Measurements from ENCODE around the gene BMP2K.
"Not testable (repeated sequence)": the region's sequence is repeated elsewhere in the genome, so short reads cannot be mapped to it uniquely, and the experiment has no call there.

BMP2K gene

GRCh38 chr4:78864405-78865024 lies 88.4 kb downstream of the BMP2K start:
- H3K4me1 ChIP-seq (ENCODE audit: control insufficient read depth, insufficient read depth, low read length), result no peaks in the 10 kb centered on the region

DNA sequence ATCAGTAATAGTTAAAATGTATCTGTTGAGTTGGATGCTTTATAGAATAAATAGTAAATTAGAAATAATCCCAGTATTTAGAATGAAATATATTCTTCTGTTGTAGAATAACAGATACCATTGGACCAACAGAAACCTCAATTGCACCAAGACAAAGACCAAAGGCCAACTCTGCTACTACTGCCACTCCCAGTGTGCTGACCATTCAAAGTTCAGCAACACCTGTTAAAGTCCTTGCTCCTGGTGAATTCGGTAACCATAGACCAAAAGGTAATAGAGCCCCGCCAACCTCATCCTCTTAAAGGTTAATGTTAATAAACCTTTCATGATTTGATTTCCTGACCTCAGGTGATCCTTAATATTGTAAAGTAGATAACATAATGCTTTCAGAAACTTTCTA lies 89.3 kb downstream of the BMP2K start:
- peaks cover 23% of the 10 kb centered on the region for H3K36me3 ChIP-seq (ENCODE audit: control insufficient read depth, insufficient read depth, low read length)
- no peaks in the 10 kb centered on the region for H3K27me3 ChIP-seq (ENCODE audit: control insufficient read depth, insufficient read depth, low read length)
- H3K27ac ChIP-seq (ENCODE audit: low read depth, low read length), result no peak overlapping the region
- H3K9me3 ChIP-seq (ENCODE audit: control insufficient read depth, insufficient read depth, low read length), result no peaks in the 10 kb centered on the region
- no peak overlapping the region for H3K4me3 ChIP-seq (ENCODE audit: low read depth, low read length)
- no peak overlapping the region for H3K9ac ChIP-seq (ENCODE audit: low read depth, low read length)
- no peaks in the 10 kb centered on the region for H3K4me1 ChIP-seq (ENCODE audit: control insufficient read depth, insufficient read depth, low read length)

More at GRCh38 chr4:78864405-78865024, 88.4 kb downstream of the BMP2K start:
- Histone ChIP-seq H3K27me3 (ENCODE audit: control insufficient read depth, insufficient read depth, low read length) (no peaks in the 10 kb centered on the region), H3K4me3 (ENCODE audit: low read depth, low read length) (no peak overlapping the region), H3K36me3 (ENCODE audit: control insufficient read depth, insufficient read depth, low read length) (peaks cover 23% of the 10 kb centered on the region), H3K27ac (ENCODE audit: low read depth, low read length) (no peak overlapping the region), H3K9ac (ENCODE audit: low read depth, low read length) (no peak overlapping the region), H3K9me3 (ENCODE audit: control insufficient read depth, insufficient read depth, low read length) (no peaks in the 10 kb centered on the region)

DNA sequence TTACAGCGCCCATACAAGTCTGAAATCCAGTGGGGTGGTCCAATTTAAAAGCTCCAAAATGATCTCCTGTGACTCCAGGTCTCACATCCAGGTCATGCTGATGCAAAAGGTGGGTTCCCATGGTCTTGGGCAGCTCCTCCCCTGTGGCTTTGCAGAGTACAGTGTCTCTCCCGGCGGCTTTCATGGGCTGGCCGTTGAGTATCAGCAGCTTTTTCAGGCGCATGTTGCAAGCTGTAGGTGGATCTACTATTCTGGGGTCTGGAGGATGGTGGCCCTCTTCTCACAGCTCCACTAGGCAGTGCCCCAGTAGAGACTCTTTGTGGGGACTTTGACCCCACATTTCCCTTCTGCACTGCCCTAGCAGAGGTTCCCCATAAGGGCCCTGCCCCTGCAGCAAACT lies 92.6 kb downstream of the BMP2K start:
- H3K4me3 ChIP-seq (ENCODE audit: low read depth, low read length); H3K9me3 ChIP-seq (ENCODE audit: control insufficient read depth, insufficient read depth, low read length); H3K4me1 ChIP-seq (ENCODE audit: control insufficient read depth, insufficient read depth, low read length); H3K27ac ChIP-seq (ENCODE audit: low read depth, low read length); H3K27me3 ChIP-seq (ENCODE audit: control insufficient read depth, insufficient read depth, low read length); H3K9ac ChIP-seq (ENCODE audit: low read depth, low read length): not testable (repeated sequence)
- peaks cover 49% of the 10 kb centered on the region for H3K36me3 ChIP-seq (ENCODE audit: control insufficient read depth, insufficient read depth, low read length)

DNA sequence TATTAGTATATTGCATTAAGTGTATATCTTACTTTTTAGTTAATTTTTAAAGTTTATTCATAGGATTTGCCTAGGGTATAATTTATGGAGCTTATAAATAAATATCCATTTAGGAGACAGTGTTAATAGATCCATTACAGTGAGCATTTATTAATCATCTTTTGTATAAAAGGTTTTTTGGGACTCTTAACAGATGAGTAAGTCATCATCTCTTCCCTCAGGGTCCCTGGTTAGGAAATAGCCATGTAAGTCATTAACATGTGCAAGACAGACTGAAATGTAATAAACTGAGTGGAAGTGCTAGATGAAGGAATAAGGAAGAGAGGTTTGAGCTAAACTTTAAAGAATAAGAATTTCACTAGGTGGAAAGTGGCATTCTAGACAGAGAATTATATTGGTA lies 93.9 kb downstream of the BMP2K start:
- Histone ChIP-seq H3K4me1 (ENCODE audit: control insufficient read depth, insufficient read depth, low read length) (0 out of 2 replicates have a peak, but pooled peaks cover under 1% of the 10 kb centered on the region), H3K27ac (ENCODE audit: low read depth, low read length) (no peak overlapping the region), H3K27me3 (ENCODE audit: control insufficient read depth, insufficient read depth, low read length) (no peaks in the 10 kb centered on the region), H3K36me3 (ENCODE audit: control insufficient read depth, insufficient read depth, low read length) (peaks cover 59% of the 10 kb centered on the region), H3K9ac (ENCODE audit: low read depth, low read length) (no peak overlapping the region), H3K9me3 (ENCODE audit: control insufficient read depth, insufficient read depth, low read length) (no peaks in the 10 kb centered on the region), H3K4me3 (ENCODE audit: low read depth, low read length) (no peak overlapping the region)

DNA sequence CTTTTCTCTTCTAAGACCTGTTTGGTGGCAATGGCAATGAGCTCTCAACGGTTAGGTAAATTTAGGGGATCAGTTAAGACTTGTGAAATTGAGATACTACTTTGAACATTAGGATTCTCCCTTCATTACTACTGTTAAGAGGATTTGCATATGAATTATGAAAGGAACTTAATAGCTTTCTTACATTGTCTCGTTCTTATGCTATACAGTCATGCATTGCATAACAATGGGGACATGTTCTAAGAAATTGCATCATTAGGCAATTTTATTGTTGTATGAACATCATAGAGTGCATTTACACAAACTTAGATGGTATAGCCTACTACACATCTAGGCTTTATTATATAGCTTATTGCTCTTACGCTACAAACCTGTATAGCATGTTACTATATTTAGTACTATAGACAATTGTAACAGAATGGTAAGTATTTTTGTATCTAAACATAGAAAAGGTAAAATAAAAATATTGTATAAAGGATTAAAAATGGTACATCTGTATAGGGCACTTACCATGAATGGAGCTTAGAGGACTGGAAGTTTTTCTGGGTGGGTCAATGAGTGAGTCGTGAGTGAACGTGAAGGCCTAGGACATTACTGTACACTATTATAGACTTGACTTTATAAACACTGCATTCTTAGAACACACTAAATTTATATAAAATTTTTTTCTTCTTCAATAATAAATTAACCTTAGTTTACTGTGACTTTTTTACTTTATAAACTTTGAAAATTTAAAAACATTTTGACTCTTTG lies 100.6 kb downstream of the BMP2K start:
- no peak overlapping the region for H3K4me3 ChIP-seq (ENCODE audit: low read depth, low read length)
- no peaks in the 10 kb centered on the region for H3K27me3 ChIP-seq (ENCODE audit: control insufficient read depth, insufficient read depth, low read length)
- H3K9ac ChIP-seq (ENCODE audit: low read depth, low read length), result no peak overlapping the region
- no peaks in the 10 kb centered on the region for H3K9me3 ChIP-seq (ENCODE audit: control insufficient read depth, insufficient read depth, low read length)
- H3K27ac ChIP-seq (ENCODE audit: low read depth, low read length), result peak overlapping the region; percentile 29
- H3K36me3 ChIP-seq (ENCODE audit: control insufficient read depth, insufficient read depth, low read length), result peaks cover 56% of the 10 kb centered on the region
- peaks cover 19% of the 10 kb centered on the region for H3K4me1 ChIP-seq (ENCODE audit: control insufficient read depth, insufficient read depth, low read length)

- Histone ChIP-seq H3K4me1 (ENCODE audit: control insufficient read depth, insufficient read depth, low read length) (peaks cover 19% of the 10 kb centered on the region), H3K9me3 (ENCODE audit: control insufficient read depth, insufficient read depth, low read length) (no peaks in the 10 kb centered on the region), H3K4me3 (ENCODE audit: low read depth, low read length) (no peak overlapping the region), H3K27me3 (ENCODE audit: control insufficient read depth, insufficient read depth, low read length) (no peaks in the 10 kb centered on the region), H3K9ac (ENCODE audit: low read depth, low read length) (no peak overlapping the region), H3K27ac (ENCODE audit: low read depth, low read length) (no peak overlapping the region), H3K36me3 (ENCODE audit: control insufficient read depth, insufficient read depth, low read length) (peaks cover 44% of the 10 kb centered on the region)
These were observed 101.9 kb downstream of the BMP2K start for GRCh38 chr4:78878031-78878430.

DNA sequence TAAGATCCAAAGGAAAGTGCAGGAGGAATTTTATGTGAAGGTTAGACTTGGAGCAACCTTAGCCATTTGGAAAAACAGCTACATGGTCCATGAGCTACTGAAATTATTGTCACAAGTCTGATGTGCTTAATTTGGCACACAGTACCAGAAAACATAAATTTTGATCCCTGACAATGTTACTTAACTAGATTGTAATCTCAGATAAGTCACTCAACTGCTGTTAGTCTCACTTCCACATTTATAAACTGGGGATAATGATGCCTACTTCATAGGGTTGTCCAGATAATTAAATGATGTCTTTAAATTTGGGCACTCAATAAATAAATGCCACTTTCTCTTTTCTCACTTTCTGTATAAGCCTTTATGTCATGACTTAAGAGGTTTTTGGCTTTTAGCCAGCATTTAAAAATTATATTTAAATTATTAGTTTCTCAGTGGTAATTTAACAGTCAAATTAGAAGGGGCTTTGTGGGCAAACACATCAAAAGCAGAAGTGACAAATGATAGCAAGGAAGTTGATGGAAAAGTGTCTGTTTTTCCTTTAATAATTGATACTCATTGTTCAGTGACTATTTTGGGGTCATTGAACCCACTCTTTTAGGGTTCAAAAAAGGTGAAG lies 104.8 kb downstream of the BMP2K start:
- Histone ChIP-seq H3K4me3 (ENCODE audit: low read depth, low read length) (no peak overlapping the region), H3K36me3 (ENCODE audit: control insufficient read depth, insufficient read depth, low read length) (peaks cover 20% of the 10 kb centered on the region), H3K9ac (ENCODE audit: low read depth, low read length) (no peak overlapping the region), H3K4me1 (ENCODE audit: control insufficient read depth, insufficient read depth, low read length) (peaks cover 9% of the 10 kb centered on the region), H3K27me3 (ENCODE audit: control insufficient read depth, insufficient read depth, low read length) (no peaks in the 10 kb centered on the region), H3K9me3 (ENCODE audit: control insufficient read depth, insufficient read depth, low read length) (no peaks in the 10 kb centered on the region), H3K27ac (ENCODE audit: low read depth, low read length) (no peak overlapping the region)

- peaks cover 18% of the 10 kb centered on the region for H3K36me3 ChIP-seq (ENCODE audit: control insufficient read depth, insufficient read depth, low read length)
- no peak overlapping the region for H3K9ac ChIP-seq (ENCODE audit: low read depth, low read length)
- H3K27ac ChIP-seq (ENCODE audit: low read depth, low read length), result no peak overlapping the region
- no peaks in the 10 kb centered on the region for H3K9me3 ChIP-seq (ENCODE audit: control insufficient read depth, insufficient read depth, low read length)
- H3K27me3 ChIP-seq (ENCODE audit: control insufficient read depth, insufficient read depth, low read length), result no peaks in the 10 kb centered on the region
- H3K4me1 ChIP-seq (ENCODE audit: control insufficient read depth, insufficient read depth, low read length), result no peaks in the 10 kb centered on the region
- no peak overlapping the region for H3K4me3 ChIP-seq (ENCODE audit: low read depth, low read length)
These were observed 109.4 kb downstream of the BMP2K start for GRCh38 chr4:78885598-78885997.

DNA sequence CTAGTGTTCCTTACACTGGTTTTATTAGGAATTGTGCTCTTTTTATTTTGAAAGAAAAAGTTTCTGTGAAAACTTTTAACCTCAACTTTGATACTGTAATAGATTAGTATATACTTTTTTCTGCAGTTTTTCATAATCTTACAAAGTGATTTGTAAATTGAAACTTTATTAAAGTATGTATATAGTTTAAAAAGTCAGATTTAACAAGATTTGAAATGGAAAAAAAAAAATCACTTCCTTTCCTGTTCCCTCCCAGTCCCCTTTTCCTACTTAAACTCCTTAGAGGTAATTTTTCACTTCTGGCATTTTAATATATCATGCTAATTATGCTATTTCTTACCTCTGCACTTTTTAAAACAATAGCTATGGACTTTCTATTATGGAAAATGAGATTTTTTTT lies 113.8 kb downstream of the BMP2K start:
- Histone ChIP-seq H3K27ac (ENCODE audit: low read depth, low read length) (no peak overlapping the region), H3K36me3 (ENCODE audit: control insufficient read depth, insufficient read depth, low read length) (peaks cover 34% of the 10 kb centered on the region), H3K4me1 (ENCODE audit: control insufficient read depth, insufficient read depth, low read length) (no peaks in the 10 kb centered on the region), H3K9me3 (ENCODE audit: control insufficient read depth, insufficient read depth, low read length) (no peaks in the 10 kb centered on the region), H3K4me3 (ENCODE audit: low read depth, low read length) (no peak overlapping the region), H3K27me3 (ENCODE audit: control insufficient read depth, insufficient read depth, low read length) (no peaks in the 10 kb centered on the region), H3K9ac (ENCODE audit: low read depth, low read length) (no peak overlapping the region)

GRCh38 chr4:78899302-78899701 lies 123.2 kb downstream of the BMP2K start:
- no peaks in the 10 kb centered on the region for H3K9me3 ChIP-seq (ENCODE audit: control insufficient read depth, insufficient read depth, low read length)
- peaks cover 6% of the 10 kb centered on the region; the same call in 1 of the 2 replicates for H3K36me3 ChIP-seq (ENCODE audit: control insufficient read depth, insufficient read depth, low read length)
- H3K27ac ChIP-seq (ENCODE audit: low read depth, low read length), result no peak overlapping the region

DNA sequence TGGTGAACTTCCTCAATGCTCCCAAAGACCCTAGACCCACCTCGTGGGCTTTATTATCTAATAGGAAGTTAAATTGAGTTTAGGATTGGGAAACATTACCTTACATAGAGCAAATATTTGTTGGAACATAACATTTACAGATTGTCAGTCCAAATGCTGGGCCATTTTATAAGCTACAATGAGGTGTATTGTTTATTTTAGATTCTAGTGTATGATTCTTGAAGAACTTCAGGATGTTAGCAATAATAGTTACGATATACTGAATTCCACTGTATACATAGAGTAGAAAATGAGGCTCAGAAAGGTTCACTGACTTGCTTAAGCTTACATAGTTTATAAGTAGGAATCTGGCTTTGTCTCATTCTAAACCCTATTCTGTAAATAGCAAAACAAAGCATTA lies 125.7 kb downstream of the BMP2K start:
- no peaks in the 10 kb centered on the region for H3K27me3 ChIP-seq (ENCODE audit: control insufficient read depth, insufficient read depth, low read length)
- H3K27ac ChIP-seq (ENCODE audit: low read depth, low read length), result no peak overlapping the region
- no peaks in the 10 kb centered on the region for H3K36me3 ChIP-seq (ENCODE audit: control insufficient read depth, insufficient read depth, low read length)
- H3K4me3 ChIP-seq (ENCODE audit: low read depth, low read length), result no peak overlapping the region
- no peaks in the 10 kb centered on the region for H3K9me3 ChIP-seq (ENCODE audit: control insufficient read depth, insufficient read depth, low read length)
- H3K9ac ChIP-seq (ENCODE audit: low read depth, low read length), result no peak overlapping the region
- no peaks in the 10 kb centered on the region for H3K4me1 ChIP-seq (ENCODE audit: control insufficient read depth, insufficient read depth, low read length)

More at GRCh38 chr4:78899302-78899701, 123.2 kb downstream of the BMP2K start:
- H3K4me1 ChIP-seq (ENCODE audit: control insufficient read depth, insufficient read depth, low read length), result no peaks in the 10 kb centered on the region
- H3K4me3 ChIP-seq (ENCODE audit: low read depth, low read length), result no peak overlapping the region
- H3K27me3 ChIP-seq (ENCODE audit: control insufficient read depth, insufficient read depth, low read length), result no peaks in the 10 kb centered on the region
- no peak overlapping the region for H3K9ac ChIP-seq (ENCODE audit: low read depth, low read length)

All from HUES48 (cell line).